HG03280 (cell line): Measurements from ENCODE around the gene RGL2.
"Not testable (repeated sequence)": the region's sequence is repeated elsewhere in the genome, so short reads cannot be mapped to it uniquely, and the experiment has no call there.

Experiments used
- ATAC-seq: cut with Tn5 transposase; IDR thresholded peaks from one replicate; pipeline ENCODE4 v1.9.1; 2021; ENCODE audit warnings: mild to moderate bottlenecking, moderate library complexity; ENCODE audit not compliant: unreplicated experiment

Gene RGL2

GRCh38 chr6:33273924-33274902 is 24.5 kb downstream of the RGL2 start:
- no peak for ATAC-seq

- ATAC-seq = no peak
Observed at GRCh38 chr6:33273129-33273923, 25.4 kb downstream of the RGL2 start.

DNA sequence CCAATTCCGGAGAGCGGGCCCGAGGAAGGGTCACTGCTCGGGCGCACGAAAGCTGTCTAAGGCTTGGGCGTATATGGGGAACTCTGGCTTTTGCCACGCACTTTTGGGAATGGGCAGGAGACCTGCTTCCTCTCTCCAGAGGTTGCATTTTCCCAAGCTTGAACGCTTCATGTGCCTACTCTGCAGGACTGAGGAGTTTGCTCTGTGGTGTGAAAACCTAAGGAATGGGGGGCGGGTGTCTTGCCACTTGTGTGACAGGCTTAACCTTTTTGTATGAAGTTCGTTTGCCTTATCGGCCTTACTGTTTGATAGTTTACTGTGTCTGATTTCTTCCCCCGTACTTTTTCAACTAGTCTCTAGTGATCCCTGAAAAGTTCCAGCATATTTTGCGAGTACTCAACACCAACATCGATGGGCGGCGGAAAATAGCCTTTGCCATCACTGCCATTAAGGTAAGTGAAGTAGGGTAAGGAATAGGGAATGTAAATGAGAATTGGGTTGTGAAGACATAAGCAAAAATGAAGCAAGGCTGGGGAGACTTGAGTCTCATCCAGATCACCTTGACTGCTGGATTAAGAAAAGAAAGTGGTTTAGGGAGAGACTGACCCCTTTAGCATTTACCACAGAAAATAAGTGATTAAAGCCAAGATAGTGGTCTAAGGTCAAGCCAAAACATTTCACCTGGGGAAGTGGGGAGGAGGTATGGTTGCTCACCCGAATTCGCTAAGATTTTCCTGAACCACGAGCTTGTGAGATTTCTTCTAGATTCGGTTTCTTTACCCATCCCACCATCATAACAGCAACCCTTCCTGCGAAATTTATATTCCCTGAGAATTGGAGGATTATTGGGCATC is 26.2 kb downstream of the RGL2 start:
- ATAC-seq = no peak

- ATAC-seq = peak; percentile 83
Observed at GRCh38 chr6:33271468-33272274, 27.1 kb downstream of the RGL2 start, which contains the start of the genes RPS18 and VPS52. Gene RPS18, plus strand, starts transcription at chr6:33272075. Its CDS starts 45 bp downstream, at chr6:33272120. Gene VPS52, minus strand, starts transcription at chr6:33271876. Its CDS starts 201 bp downstream, at chr6:33271675.

GRCh38 chr6:33271117-33271467 is 27.6 kb downstream of the RGL2 start:
- no peak for ATAC-seq

GRCh38 chr6:33264015-33264414 is 34.7 kb downstream of the RGL2 start:
- no peak for ATAC-seq

DNA sequence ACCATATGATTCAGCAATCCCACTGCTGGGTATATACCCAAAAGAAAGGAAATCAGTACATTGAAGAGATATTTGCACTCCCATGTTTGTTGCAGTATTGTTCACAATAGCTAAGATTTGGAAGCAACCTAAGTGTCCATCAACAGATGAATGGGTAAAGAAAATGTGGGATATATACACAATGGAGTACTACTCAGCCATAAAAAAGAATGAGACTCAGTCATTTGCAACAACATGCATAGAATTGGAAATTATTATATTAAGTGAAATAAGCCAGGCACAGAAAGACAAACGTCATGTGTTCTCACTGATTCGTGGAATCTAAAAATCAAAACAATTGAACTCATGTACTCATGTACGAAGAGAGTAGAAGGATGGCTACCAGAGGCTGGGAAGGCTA is 36.3 kb downstream of the RGL2 start:
- not testable (repeated sequence) for ATAC-seq

GRCh38 chr6:33259032-33259431 is 39.7 kb downstream of the RGL2 start:
- ATAC-seq = no peak

DNA sequence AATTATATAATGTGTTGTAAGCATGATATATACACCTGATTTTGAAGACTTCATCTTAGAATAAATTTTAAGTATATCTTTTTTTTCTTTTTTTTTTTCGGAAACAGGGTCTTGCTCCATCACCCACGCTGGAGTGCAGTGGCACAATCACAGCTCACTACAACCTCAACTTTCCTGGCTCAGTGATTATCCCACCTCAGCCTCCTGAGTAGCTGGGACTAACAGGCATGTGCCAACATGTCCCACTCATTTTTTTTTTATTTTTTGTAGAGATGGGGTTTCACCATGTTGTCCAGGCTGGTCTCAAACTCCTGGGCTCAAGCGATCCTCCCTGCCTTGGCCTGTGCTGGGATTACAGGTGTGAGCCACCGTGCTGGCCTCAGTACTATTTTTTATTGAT is 44.2 kb downstream of the RGL2 start:
- no peak for ATAC-seq

DNA sequence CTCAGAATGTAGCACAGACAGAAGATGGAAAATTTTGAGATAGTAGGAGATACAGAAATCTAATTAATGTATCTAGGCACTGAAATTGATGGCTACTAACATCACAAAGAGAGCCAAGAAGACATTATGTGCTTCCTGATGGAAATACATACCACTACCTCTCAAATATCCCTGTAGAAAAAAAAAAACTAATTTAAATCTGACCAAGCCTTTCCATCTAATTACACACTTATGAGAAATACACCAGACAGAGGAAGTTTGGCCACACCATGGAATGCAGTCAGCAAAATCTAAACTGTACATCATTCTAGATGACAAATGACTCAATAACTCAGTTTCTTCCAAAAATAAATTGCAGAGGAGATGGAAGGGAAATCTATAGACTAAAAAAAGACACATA is 46.0 kb downstream of the RGL2 start:
- ATAC-seq = no peak

DNA sequence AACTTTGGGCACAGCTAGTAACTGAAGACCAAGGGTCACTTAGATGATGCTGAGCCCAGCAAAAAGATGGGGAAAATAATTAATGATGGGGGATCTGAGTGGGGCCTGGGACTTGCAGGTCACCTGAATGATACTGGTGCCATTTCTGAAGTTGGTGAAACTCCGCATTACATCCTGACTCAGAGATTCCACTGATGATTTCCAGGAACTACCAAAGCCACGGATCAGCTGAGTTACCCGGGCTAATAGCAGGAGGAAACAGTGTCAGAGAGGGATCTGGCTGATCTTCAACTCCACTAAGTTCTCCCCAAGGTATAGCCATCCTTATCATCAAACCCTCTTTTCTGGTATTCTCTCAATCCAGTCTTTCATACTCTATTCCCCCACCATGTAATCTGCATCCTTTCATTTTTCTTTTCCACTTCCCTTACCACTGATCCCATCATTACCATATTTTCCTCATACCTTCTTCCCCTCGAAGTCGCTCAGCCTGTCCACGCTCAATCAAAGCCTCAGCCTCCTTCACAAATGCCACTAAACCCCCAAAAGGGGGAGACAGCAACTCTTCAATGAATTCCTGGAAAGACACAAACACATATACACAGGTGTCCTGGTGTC is 47.2 kb downstream of the RGL2 start:
- ATAC-seq = no peak

DNA sequence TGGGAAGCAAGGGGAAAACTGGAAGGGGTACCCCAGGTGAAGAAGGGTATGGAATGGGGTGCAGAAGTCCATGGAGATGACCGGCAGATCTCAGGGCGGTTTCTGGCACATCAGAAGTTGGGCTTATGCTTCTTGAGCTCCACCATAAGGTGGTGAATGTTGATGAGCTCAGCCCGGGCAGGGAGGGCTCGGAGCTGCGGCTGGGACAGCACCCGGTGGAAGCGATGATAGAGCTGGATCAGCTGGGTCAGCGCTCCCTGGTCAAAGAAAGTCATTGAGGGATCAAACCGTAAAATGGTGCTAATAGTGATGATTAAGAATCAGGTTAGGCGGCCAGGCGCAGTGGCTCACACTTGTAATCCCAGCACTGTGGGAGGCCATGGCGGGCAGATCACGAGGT is 48.0 kb downstream of the RGL2 start:
- ATAC-seq = no peak

DNA sequence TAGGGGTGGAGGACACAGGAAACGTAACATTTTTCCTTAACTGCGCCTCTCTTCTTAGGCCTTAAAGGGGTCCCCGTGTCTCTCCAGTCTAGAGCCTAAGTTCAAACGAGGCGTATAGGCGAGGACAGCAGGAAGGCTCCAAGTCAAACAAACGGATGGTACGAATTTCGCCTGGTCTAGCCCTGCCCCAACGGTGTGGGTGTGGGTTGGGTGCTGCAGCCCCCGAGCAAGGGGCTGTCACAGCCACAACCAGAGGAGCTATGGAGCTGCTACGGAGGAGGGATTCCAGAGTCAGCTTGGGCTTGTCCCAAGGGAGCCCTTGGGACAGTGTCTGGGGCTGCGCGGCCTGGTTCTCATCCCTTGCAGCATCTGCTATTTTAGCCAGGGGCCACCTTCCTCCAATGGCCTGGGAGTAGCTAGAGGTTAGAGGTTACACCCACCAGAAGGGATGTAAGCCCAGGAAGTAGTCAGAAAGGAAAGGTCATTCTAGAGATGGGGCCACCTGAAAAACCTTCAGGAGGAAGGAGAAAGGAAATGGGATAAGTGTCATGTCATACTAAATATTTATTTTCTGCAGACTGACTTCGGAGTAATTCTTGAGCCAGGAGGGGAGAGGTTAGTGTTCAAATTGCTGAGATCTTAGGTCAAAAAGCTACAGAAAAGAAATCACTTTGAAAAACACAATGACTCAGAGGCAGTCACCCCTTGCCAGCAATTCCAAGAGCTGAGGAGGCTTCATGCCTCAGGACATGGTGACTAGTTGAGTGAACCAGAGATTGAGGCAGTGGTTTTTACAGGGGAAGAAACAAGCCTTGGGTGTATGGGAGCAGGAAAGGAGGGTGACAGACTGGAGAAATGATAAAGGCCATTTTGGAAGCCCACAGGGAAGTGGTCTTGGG is 48.8 kb downstream of the RGL2 start:
- no peak for ATAC-seq

DNA sequence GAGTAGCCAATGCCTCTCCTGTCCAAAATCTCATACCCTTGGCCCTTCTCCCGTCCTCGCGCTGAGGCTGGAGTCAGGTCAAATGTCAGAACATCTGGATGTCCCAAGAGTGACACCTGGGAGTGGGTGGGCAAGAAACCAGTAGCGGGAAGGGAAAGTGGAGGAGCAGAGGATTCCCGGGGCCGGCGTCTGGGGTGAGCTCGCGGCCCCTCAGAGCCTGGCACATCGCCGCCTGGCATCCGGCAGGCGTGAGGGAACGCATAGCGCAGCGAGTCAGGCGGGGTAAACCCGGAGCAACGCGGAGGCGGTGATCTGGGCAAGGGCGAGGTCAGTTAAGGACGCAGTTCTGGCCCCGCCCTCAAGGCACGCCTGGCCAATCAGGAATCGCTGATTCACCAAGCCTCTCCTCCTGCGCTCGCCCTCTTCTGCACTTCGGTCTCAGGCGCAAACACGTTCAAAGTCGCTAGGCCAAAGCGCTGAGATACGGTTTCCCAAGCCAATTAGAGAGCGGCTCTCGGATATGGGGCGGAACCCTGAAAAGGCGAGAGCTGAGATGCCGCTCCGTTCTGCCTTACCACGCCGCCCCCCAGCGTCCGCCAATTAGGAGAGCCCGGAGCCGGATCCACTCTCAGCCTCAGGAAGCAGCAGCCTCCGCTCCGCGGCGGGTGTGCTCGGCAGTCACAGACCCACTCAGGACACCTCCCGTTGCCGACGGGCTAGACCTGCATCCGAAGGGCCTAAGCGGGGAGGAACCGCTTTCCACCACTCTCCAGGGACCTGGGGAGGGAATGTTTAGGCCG is 49.6 kb downstream of the RGL2 start:
- peak; percentile 85 for ATAC-seq

GRCh38 chr6:33248643-33248931 is 50.2 kb downstream of the RGL2 start:
- no peak for ATAC-seq

DNA sequence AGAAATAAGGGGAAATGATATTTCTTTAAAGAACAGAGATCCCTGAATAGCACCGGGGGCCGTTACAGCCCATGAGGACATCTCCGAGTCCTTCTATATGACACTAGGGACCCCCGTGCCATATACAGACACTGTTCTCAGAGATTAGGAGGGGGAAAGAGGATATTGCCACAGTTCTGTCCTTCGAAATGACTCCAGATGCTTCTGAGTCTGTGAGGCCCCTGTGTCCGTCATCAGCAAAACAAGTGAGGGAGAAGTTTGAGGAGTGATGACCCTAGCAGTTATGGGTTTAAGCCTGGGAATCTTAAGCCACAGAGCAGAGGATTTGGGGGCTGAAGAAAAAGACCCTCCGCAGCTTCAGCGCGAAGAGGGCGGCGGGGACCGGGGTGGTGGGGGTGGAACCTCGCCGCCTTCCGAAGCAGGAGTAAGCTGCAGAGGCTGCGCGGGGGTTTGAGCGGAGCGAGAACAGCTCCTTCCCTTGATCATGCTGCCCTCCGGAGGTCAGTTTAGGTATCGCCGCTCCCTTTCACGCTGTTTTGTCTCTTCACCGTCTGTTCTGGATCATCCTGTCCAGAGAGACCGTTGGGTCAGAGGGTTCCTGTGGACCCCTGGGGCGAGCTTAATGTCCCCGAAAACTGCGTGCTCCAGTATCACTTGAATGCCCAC is 50.6 kb downstream of the RGL2 start:
- peak; percentile 30 for ATAC-seq

DNA sequence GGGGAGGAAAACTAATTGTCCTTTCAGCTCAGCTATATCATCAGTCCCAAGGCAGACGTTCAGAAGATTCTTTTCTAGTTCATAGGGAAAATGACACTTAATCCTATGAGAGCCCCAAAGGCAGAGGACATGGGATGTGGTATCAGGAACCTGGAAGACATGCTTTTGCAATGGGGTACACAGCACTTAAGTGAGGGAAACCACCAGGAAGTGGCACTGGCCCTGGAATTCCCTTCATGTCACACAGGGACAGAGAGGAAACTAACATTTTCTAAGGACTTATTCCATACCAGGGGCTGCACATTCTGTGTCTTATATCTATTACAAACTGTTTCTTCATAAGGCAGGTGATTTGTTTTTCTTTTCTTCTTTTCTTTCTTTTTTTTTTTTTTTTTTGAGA is 55.3 kb downstream of the RGL2 start:
- ATAC-seq = no peak
